Common myeloid progenitor, CD34-positive (primary cell): ENCODE results near the gene ERVH48-1.
"Not testable (repeated sequence)": the region's sequence is repeated elsewhere in the genome, so short reads cannot be mapped to it uniquely, and the experiment has no call there.

Experiments used
- CTCF ChIA-PET: fragments of 350-600 bp; sonication (Branson Sonifier 250); formaldehyde crosslinking; loops from one replicate; lab custom pipeline; 2021; ENCODE audit warnings: antibody characterized with exemption; lab: Charles Lee
- POLR2A ChIA-PET: fragments of 350-600 bp; sonication (Branson Sonifier 250); formaldehyde crosslinking; loops from one replicate; lab custom pipeline; 2021; ENCODE audit warnings: antibody characterized with exemption; lab: Charles Lee
- DNase-seq, 3 donors: peaks; one replicate each; pipeline versions ENCODE4 v3.0.0 to v3.0.0-alpha.2; 2013
- H3K27ac ChIP-seq, 2 experiments: 1 replicate in 1 of 2; 2 replicates in 1 of 2; pipeline ENCODE4 v1.7.0; 2013; ENCODE audit warnings: inconsistent platforms in 2 of 2, low read length in 2 of 2, mild to moderate bottlenecking in 2 of 2, low read depth in 1 of 2, moderate library complexity in 1 of 2; ENCODE audit not compliant: severe bottlenecking in 2 of 2, insufficient read depth in 1 of 2, poor library complexity in 1 of 2
- H3K27me3 ChIP-seq, 5 experiments: replicated peaks in 2 of 5; 1 replicate in 3 of 5; 2 replicates in 2 of 5; pipeline versions ENCODE4 v1.6.1 to v1.7.0; 2013; ENCODE audit warnings: low read length in 4 of 5, mild to moderate bottlenecking in 2 of 5, moderate library complexity in 2 of 5, inconsistent platforms in 1 of 5; ENCODE audit not compliant: insufficient read depth in 5 of 5, control insufficient read depth in 4 of 5
- H3K36me3 ChIP-seq, 4 experiments: 1 replicate in 2 of 4; 2 replicates in 2 of 4; pipeline versions ENCODE4 v1.6.1 to v1.7.0; 2013; ENCODE audit warnings: low read length in 3 of 4, control low read depth in 1 of 4, mild to moderate bottlenecking in 1 of 4; ENCODE audit not compliant: control insufficient read depth in 4 of 4, insufficient read depth in 4 of 4
- H3K4me1 ChIP-seq, 4 experiments: 1 replicate in 3 of 4; 2 replicates in 1 of 4; pipeline versions ENCODE4 v1.6.1 to v1.7.1; 2013; ENCODE audit warnings: low read length in 3 of 4, mild to moderate bottlenecking in 3 of 4, control low read depth in 1 of 4, inconsistent platforms in 1 of 4, moderate library complexity in 1 of 4; ENCODE audit not compliant: control insufficient read depth in 4 of 4, insufficient read depth in 4 of 4; ENCODE audit errors: control extremely low read depth in 1 of 4
- H3K4me3 ChIP-seq, 7 experiments: 1 replicate in 4 of 7; 2 replicates in 3 of 7; pipeline versions ENCODE4 v1.5.1 to v1.7.0; 2013; ENCODE audit warnings: mild to moderate bottlenecking in 7 of 7, low read length in 6 of 7, moderate library complexity in 6 of 7, inconsistent platforms in 2 of 7, low read depth in 2 of 7, control low read depth in 1 of 7; ENCODE audit not compliant: insufficient read depth in 4 of 7, control insufficient read depth in 1 of 7; ENCODE audit errors: extremely low read depth in 1 of 7
- H3K9me3 ChIP-seq, 5 experiments: 1 replicate in 4 of 5; 2 replicates in 1 of 5; pipeline versions ENCODE4 v1.6.1 to v1.7.1; 2013; ENCODE audit warnings: low read length in 4 of 5, mild to moderate bottlenecking in 2 of 5, inconsistent platforms in 1 of 5, low read depth in 1 of 5, moderate library complexity in 1 of 5; ENCODE audit not compliant: control insufficient read depth in 4 of 5, insufficient read depth in 2 of 5; ENCODE audit errors: control extremely low read depth in 1 of 5
- WGBS: methylation state at CpG from one replicate; pipeline ENCODE4 v1.1.5; 2013; ENCODE audit not compliant: insufficient coverage; 5-methylcytosine and 5-hydroxymethylcytosine counted together

ERVH48-1 gene

DNA sequence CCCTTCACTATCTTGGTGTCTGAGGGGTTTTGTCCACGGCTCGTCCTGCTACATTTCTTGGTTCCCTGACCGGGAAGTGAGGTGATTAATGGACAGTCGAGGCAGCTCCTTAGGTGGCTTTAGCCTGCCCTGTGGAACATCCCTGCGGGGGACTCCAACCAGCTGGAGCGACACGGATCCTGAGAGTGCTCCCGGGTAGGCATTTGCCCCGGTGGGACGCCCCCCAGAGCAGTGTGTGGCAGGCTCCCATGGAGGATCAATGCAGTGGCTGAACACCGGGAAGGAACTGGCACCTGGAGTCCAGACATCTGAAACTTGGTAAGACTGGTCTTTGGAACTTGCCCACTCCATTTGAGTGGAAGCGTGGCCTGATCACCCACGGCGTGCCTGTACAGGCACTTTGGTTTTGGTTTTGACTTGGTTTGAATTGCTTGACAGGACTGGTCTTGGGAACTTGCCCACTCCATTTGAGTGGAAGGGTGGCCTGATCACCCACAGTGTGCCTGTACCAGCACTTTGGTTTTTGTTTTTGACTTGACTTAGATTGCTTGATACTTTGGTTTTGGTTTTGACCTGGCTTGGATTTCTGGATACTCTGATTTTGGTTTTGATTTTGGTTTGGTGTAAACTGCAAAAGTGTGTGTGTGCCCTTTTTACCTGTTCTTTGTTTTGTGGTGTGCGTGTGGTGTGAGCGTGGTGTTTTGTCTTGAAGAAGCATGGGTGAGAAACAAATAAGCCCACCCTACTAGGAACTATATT, 7.1 kb upstream of the ERVH48-1 start:
- H3K36me3 ChIP-seq, H3K4me3 ChIP-seq, DNase-seq, H3K4me1 ChIP-seq, CTCF ChIA-PET, H3K27me3 ChIP-seq, H3K9me3 ChIP-seq, H3K27ac ChIP-seq, POLR2A ChIA-PET: not testable (repeated sequence)
- WGBS = 98% methylated on average over 14 of the region's 16 CpGs

GRCh38 chr21:42931560-42932235, 6.3 kb upstream of the ERVH48-1 start:
- no peak for DNase-seq
- Histone ChIP-seq H3K36me3 (no peaks in the 10 kb centered on the region), H3K4me3 (no peak overlapping the region), H3K9me3 (no peaks in the 10 kb centered on the region), H3K4me1 (no peaks in the 10 kb centered on the region), H3K27ac (no peak overlapping the region), H3K27me3 (no peaks in the 10 kb centered on the region)
- WGBS = 88% methylated on average over 7 of the region's 13 CpGs
- ChIA-PET POLR2A (no interaction called here), CTCF (no interaction called here)

- no peak overlapping the region for H3K4me3 ChIP-seq
- ChIA-PET POLR2A (no interaction called here), CTCF (no interaction called here)
- H3K27ac ChIP-seq = no peak overlapping the region
- H3K27me3 ChIP-seq = no peaks in the 10 kb centered on the region
- DNase-seq = no peak
- no peaks in the 10 kb centered on the region for H3K4me1 ChIP-seq
- H3K9me3 ChIP-seq = no peaks in the 10 kb centered on the region
- H3K36me3 ChIP-seq = no peaks in the 10 kb centered on the region
- WGBS = 94% methylated on average over 3 of the region's 3 CpGs
These were observed 4.5 kb upstream of the ERVH48-1 start for GRCh38 chr21:42929969-42930368.

DNA sequence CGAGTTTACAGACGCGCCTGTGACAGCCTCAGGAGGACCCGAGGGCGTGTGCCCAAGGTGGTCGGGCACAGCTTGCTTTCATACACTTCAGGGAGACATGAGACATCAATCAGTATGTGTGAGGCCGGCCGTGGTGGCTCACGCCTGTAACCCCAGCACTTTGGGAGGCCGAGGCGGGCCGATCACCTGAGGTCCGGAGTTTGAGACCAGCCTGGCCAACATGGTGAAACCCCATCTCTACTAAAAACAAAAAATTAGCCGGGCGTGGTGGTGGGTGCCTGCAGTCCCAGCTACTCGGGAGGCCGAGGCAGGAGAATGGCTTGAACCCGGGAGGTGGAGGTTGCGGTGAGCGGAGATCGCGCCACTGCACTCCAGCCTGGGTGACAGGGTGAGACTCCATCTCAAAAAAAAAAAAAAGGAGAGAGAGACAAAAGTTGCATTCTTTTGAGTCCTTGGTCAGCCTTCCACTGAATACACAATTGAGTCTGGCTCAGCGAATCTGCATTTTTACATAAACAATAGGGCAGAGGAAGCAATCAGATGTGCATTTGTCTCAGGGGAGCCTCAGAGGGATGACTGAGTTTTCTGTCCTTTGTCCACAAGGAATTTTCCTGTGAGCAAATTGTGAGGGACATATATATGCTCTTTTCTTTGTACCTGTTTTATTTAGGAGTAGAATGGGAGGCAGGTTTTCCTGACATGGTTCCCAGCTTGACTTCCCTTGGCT, 2.2 kb upstream of the ERVH48-1 start:
- DNase-seq, H3K27me3 ChIP-seq, H3K9me3 ChIP-seq, H3K36me3 ChIP-seq, POLR2A ChIA-PET, H3K27ac ChIP-seq, H3K4me3 ChIP-seq: not testable (repeated sequence)
- CTCF ChIA-PET = interaction anchor here (1.6 kb wide), 1 partner anchor 7 kb away, joined by 4 read pairs; no protein-coding TSS in a partner anchor
- H3K4me1 ChIP-seq = peaks cover 0 to 13% (median 9%) of the 10 kb centered on the region in 4 experiments
- WGBS = 96% methylated on average over 21 of the region's 23 CpGs

DNA sequence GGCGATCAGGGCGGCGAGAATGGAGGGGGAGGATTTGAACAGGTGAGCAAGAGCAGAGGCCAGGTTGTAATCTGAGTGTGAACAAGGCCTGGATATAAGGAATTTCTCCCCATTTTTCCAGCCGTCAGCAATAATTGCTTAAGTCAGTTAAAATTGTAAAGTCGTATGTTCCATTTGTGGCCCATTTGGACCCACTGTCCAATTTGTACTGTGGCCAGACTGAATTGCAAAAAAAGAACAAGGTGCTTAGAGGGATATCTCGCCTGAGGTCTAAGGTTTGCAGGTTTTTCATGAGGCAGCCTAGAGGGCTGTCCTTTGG, 1.0 kb downstream of the ERVH48-1 start:
- DNase-seq = no peak
- POLR2A ChIA-PET = no interaction called here
- CTCF ChIA-PET = no interaction called here
- Histone ChIP-seq H3K4me3 (no peak overlapping the region), H3K4me1 (peaks cover 0 to 13% (median 9%) of the 10 kb centered on the region in 4 experiments), H3K9me3 (no peaks in the 10 kb centered on the region), H3K27ac (no peak overlapping the region), H3K36me3 (no peaks in the 10 kb centered on the region), H3K27me3 (no peaks in the 10 kb centered on the region)
- 92% methylated on average over 5 of the region's 6 CpGs for WGBS

DNA sequence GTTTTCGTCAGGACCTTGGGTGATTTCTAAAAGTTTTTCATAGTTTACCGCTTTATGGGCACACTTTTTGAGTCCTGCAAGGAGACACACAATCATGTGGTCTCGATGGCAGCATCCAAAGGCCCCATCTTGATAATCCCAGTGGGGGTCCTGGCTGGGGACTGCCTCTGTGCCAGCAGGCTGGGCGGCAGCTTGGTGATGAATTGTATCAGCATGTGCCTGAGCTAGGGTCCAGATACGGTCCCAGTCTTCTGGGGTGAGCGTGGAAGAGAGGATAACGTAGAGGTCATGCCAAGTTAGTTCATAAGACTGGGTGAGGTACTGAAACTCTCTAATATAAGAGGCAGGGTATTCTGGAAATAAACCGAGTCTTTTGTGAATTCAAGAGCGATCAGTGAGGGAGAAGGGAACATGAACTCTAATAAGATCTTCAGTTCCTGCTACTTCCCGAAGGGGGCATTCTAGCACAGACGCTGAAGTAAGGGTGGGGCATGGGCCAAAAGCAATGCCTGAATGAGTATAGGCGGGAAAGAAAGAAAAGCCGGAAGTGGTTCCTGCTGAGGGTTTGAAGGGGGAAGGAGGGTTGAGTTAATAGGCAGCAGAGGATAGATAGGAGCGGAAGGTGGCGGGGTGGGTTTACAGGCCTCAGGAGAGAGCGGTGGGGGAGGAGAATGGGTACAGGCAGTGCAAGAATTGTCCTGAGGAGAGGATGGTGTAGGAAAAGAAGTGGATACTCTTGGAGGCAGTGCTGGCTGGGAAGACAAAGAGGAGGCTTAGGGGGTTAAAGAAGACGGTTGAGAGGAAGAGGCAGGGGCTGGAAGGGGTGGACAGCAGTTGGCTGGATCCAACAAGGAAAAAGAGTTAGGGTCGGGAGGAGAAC, 1.6 kb downstream of the ERVH48-1 start:
- ChIA-PET POLR2A (no interaction called here), CTCF (no interaction called here)
- 29% methylated on average over 17 of the region's 18 CpGs for WGBS
- peak; percentile 81 to 87 (median 83) for DNase-seq
- Histone ChIP-seq H3K4me3 (peak overlapping the region in 2 of 7 experiments; percentile 53 to 54), H3K27me3 (no peaks in the 10 kb centered on the region), H3K36me3 (no peaks in the 10 kb centered on the region), H3K27ac (no peak overlapping the region), H3K4me1 (peaks cover 0 to 13% (median 9%) of the 10 kb centered on the region in 4 experiments), H3K9me3 (no peaks in the 10 kb centered on the region)
